Measurements from ENCODE around the gene XXYLT1. TPM values are rescaled to one million over a fixed set of nuclear protein-coding genes. Genes with fewer than 3 reads are reported as not detected.

XXYLT1 gene
- total RNA-seq, 1 experiment from 2014 or later, result 25.5 TPM

DNA sequence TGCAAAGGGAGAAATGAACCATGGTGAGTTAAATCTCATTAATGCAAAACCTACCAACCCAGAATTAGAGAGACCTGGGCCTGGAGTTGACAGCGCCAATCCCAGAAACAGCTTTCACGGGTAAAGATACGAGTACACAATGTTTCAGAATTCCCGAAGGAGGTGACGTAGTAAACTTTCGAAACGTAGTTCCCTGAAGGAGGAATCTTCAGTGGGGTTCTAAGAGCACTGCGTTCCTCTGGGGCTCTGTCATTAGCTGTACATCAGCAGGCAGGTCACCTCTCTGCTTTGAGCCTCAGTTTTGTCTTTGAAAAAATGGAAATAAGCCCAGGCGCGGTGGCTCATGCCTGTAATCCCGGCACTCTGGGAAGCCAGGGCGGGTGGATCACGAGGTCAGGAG, 152.3 kb downstream of the XXYLT1 start:
- Histone ChIP-seq H3K27me3 (ENCODE audit: low read length) (no peaks in the 10 kb centered on the region), H3K9ac (ENCODE audit: low read length) (no peak overlapping the region), H3K9me3 (ENCODE audit: low read length) (no peaks in the 10 kb centered on the region), H3K9me2 (replicated peaks; ENCODE audit: low read length) (no peaks in the 10 kb centered on the region), H3K27ac (ENCODE audit: low read length) (peak overlapping the region; percentile 81), H3F3A (ENCODE audit: low read length, unreplicated experiment) (no peaks in the 10 kb centered on the region), H3K4me2 (ENCODE audit: low read length) (peak overlapping the region; percentile 59), H4K20me1 (ENCODE audit: low read length) (no peaks in the 10 kb centered on the region), H2AFZ (ENCODE audit: low read length) (no peak overlapping the region), H3K79me2 (ENCODE audit: low read length) (no peaks in the 10 kb centered on the region), H3K4me1 (ENCODE audit: insufficient read depth, low read length) (peaks cover 26% of the 10 kb centered on the region), H3K36me3 (ENCODE audit: low read depth, low read length) (no peaks in the 10 kb centered on the region), H3K4me3 (ENCODE audit: low read length) (no peak overlapping the region)
- DNase-seq (no peak), ATAC-seq (no peak)
- no peak for TF ChIP-seq EZH2 (IDR thresholded peaks at IDR 0.05; ENCODE audit: low read length, unreplicated experiment)
- no peak for TF ChIP-seq CTCF (conservative IDR thresholded peaks at IDR 0.05; ENCODE audit: low read depth, low read length)
- TF ChIP-seq EZH2phosphoT487 (IDR thresholded peaks at IDR 0.05; ENCODE audit: borderline replicate concordance, low read length), result no peak
- POLR2A ChIA-PET (ENCODE audit: unreplicated experiment), result interaction anchor here (0.6 kb wide), 1 partner anchor 834 kb away, joined by 4 read pairs; no protein-coding TSS in a partner anchor
- CTCF ChIA-PET, result interaction anchor here (0.5 kb wide), 1 partner anchor 671 kb away, joined by 19 read pairs; no protein-coding TSS in a partner anchor
- intact Hi-C loops (cut with micrococcal nuclease), result loop anchor here (2.0 kb wide), 1 partner anchor 142 kb away; no protein-coding TSS in a partner anchor
- no TSS peak for BruUV-seq (replicated peaks)

- Histone ChIP-seq H3K27me3 (ENCODE audit: low read length) (no peaks in the 10 kb centered on the region), H2AFZ (ENCODE audit: low read length) (no peak overlapping the region), H4K20me1 (ENCODE audit: low read length) (no peaks in the 10 kb centered on the region), H3F3A (ENCODE audit: low read length, unreplicated experiment) (no peaks in the 10 kb centered on the region), H3K9ac (ENCODE audit: low read length) (peak overlapping the region; percentile 30; the same call in 1 of the 2 replicates), H3K4me3 (ENCODE audit: low read length) (no peak overlapping the region), H3K27ac (ENCODE audit: low read length) (peak overlapping the region; percentile 81), H3K4me2 (ENCODE audit: low read length) (peak overlapping the region; percentile 59), H3K9me2 (replicated peaks; ENCODE audit: low read length) (no peaks in the 10 kb centered on the region), H3K36me3 (ENCODE audit: low read depth, low read length) (no peaks in the 10 kb centered on the region), H3K79me2 (ENCODE audit: low read length) (no peaks in the 10 kb centered on the region), H3K9me3 (ENCODE audit: low read length) (no peaks in the 10 kb centered on the region), H3K4me1 (ENCODE audit: insufficient read depth, low read length) (peaks cover 26% of the 10 kb centered on the region)
- DNase-seq (peak; percentile 89), ATAC-seq (peak; percentile 87)
- POLR2A ChIA-PET (ENCODE audit: unreplicated experiment), result interaction anchor here (0.6 kb wide), 2 partner anchors 436 to 833 kb away, joined by 3 to 4 read pairs; no protein-coding TSS in a partner anchor
- intact Hi-C loops (cut with micrococcal nuclease), result loop anchor here (2.0 kb wide), 1 partner anchor 143 kb away; no protein-coding TSS in a partner anchor
- BruUV-seq (replicated peaks), result TSS peak; percentile 29
- CTCF ChIA-PET, result interaction anchor here (0.5 kb wide), 1 partner anchor 670 kb away, joined by 19 read pairs; no protein-coding TSS in a partner anchor
- TF ChIP-seq CTCF (conservative IDR thresholded peaks at IDR 0.05; ENCODE audit: low read depth, low read length), result peak; percentile 31; the same call in 1 of the 2 replicates
- TF ChIP-seq EZH2 (IDR thresholded peaks at IDR 0.05; ENCODE audit: low read length, unreplicated experiment), result no peak
Measured at GRCh38 chr3:195117978-195118581, 152.9 kb downstream of the XXYLT1 start.
